Ishikawa (cell line): ENCODE results near the gene HMGCS2.

ENCODE experiments used
- CEBPB ChIP-seq: IDR thresholded peaks from 2 replicates; pipeline ENCODE4 v1.6.1; 2012
- CREB1 ChIP-seq: IDR thresholded peaks from 2 replicates; pipeline ENCODE4 v1.6.1; 2012; ENCODE audit warnings: low read depth
- EGR1 ChIP-seq: IDR thresholded peaks from 2 replicates; pipeline ENCODE4 v1.6.1; 2012
- EP300 ChIP-seq: IDR thresholded peaks from 2 replicates; pipeline ENCODE4 v1.6.1; 2012; ENCODE audit warnings: borderline replicate concordance
- FOXM1 ChIP-seq: IDR thresholded peaks from 2 replicates; pipeline ENCODE4 v1.6.1; 2012; ENCODE audit warnings: low read depth, borderline replicate concordance
- MAX ChIP-seq: IDR thresholded peaks from 2 replicates; pipeline ENCODE4 v1.6.1; 2012
- NFIC ChIP-seq: IDR thresholded peaks from 2 replicates; pipeline ENCODE4 v1.6.1; 2012
- RAD21 ChIP-seq: IDR thresholded peaks from 2 replicates; pipeline ENCODE4 v1.6.1; 2012; ENCODE audit warnings: low read depth
- REST ChIP-seq: IDR thresholded peaks from 2 replicates; pipeline ENCODE4 v1.6.1; 2012; ENCODE audit warnings: low read depth, mild to moderate bottlenecking
- TAF1 ChIP-seq: IDR thresholded peaks from 2 replicates; pipeline ENCODE4 v1.6.1; 2012; ENCODE audit warnings: low read depth, mild to moderate bottlenecking
- TCF12 ChIP-seq: IDR thresholded peaks from 2 replicates; pipeline ENCODE4 v1.6.1; 2012; ENCODE audit warnings: low read depth
- TEAD4 ChIP-seq: IDR thresholded peaks from 2 replicates; pipeline ENCODE4 v1.6.1; 2012
- USF1 ChIP-seq: IDR thresholded peaks from 2 replicates; pipeline ENCODE4 v1.6.1; 2012
- ZBTB7A ChIP-seq: IDR thresholded peaks from 2 replicates; pipeline ENCODE4 v1.6.1; 2012; ENCODE audit warnings: low read depth

The HMGCS2 gene

GRCh38 chr1:119700326-119700725 is 68.4 kb downstream of the HMGCS2 start:
- TF ChIP-seq MAX (no peak), TEAD4 (no peak), CEBPB (no peak), USF1 (no peak), REST (no peak), ZBTB7A (no peak), CREB1 (no peak), EP300 (no peak), NFIC (no peak), EGR1 (no peak), RAD21 (no peak), TCF12 (no peak), TAF1 (no peak), FOXM1 (no peak)
